ENCODE measurements around the gene RASL11A.

RASL11A gene

GRCh38 chr13:27251166-27252091 is 19.2 kb upstream of the RASL11A start, which contains the start of gene RPL21:
Gene RPL21, plus strand, starts transcription at chr13:27251558. Its CDS starts 2,219 bp downstream, at chr13:27253777.
- TF ChIP-seq CTCF (IDR thresholded peaks at IDR 0.05; ENCODE audit: low read depth, low read length): no peak
- H3K27ac ChIP-seq: peak within 1 kb of the TSS; percentile 98
- H3K27me3 ChIP-seq (ENCODE audit: insufficient read depth, low read depth, severe bottlenecking): no peaks in the 10 kb centered on the region
- H3K4me3 ChIP-seq (ENCODE audit: low read depth, low read length): peak within 1 kb of the TSS; percentile 82
- H3K9me3 ChIP-seq (ENCODE audit: severe bottlenecking): no peaks in the 10 kb centered on the region
- peaks cover 50% of the 10 kb centered on the region for H3K36me3 ChIP-seq
- peak; percentile 97 for DNase-seq

- DNase-seq: no peak
- H3K27me3 ChIP-seq (ENCODE audit: insufficient read depth, low read depth, severe bottlenecking): no peaks in the 10 kb centered on the region
- H3K27ac ChIP-seq: peak overlapping the region; percentile 98
- peaks cover 60% of the 10 kb centered on the region for H3K36me3 ChIP-seq
- no peak for TF ChIP-seq CTCF (IDR thresholded peaks at IDR 0.05; ENCODE audit: low read depth, low read length)
- H3K4me3 ChIP-seq (ENCODE audit: low read depth, low read length): peak overlapping the region; percentile 82
- H3K9me3 ChIP-seq (ENCODE audit: severe bottlenecking): no peaks in the 10 kb centered on the region
Measured at GRCh38 chr13:27252467-27252866, 18.2 kb upstream of the RASL11A start.

DNA sequence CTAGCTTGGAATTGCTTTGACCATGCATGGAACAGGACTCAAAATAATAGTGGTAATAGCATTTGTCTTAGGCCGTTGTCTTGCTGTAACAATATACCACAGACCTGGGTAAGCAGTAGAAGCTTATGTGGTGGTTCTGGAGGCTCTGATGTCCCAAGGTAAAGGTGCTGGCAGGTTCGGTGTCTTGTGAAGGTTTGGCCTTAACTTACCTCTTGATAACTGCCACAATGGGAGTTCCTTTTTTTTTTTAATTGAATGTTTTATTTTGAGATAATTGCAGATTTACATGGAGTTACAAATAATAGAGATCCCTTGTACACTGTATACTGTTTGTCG is 13.4 kb upstream of the RASL11A start:
- Histone ChIP-seq H3K27ac (no peak overlapping the region), H3K36me3 (peaks cover 96% of the 10 kb centered on the region), H3K27me3 (ENCODE audit: insufficient read depth, low read depth, severe bottlenecking) (no peaks in the 10 kb centered on the region), H3K9me3 (ENCODE audit: severe bottlenecking) (no peaks in the 10 kb centered on the region), H3K4me3 (ENCODE audit: low read depth, low read length) (no peak overlapping the region)
- no peak for DNase-seq
- TF ChIP-seq CTCF (IDR thresholded peaks at IDR 0.05; ENCODE audit: low read depth, low read length): no peak

- peaks cover 97% of the 10 kb centered on the region for H3K36me3 ChIP-seq
Measured at GRCh38 chr13:27257648-27258253, 12.9 kb upstream of the RASL11A start.

DNA sequence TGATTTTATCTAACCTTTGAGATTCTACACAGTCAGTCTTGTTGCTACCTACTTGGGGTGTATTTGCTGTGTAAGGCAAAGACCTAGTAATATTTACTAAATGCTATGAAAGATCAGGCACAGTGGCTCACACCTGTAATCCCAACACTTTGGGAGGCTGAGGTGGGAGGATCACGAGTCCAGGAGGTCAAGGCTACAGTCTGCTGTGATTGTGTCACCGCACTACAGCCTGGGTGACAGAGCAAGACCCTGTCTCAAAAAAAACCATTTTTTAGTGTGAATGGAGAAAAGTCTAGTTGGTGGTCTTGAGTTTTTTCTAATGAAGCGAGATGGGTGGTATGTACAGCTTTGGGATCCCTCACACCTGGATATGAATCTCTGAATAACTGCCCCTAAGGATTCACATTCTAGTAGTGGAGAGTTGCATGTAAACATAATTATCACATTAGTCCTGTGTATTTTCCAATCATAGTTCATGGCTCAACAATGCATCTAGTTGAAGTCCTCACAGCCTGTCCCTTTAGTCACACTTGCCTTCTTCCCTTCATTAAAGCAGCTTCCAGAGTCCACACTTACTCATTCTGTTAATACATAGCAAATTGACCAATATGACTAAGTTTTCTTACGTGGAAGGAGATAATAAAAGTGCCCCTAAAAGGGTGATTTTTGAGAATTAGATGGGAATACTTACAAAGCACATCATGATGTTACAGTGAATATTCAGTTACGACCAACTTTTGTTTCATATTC is 11.8 kb upstream of the RASL11A start:
- no peak overlapping the region for H3K27ac ChIP-seq
- H3K9me3 ChIP-seq (ENCODE audit: severe bottlenecking): no peaks in the 10 kb centered on the region
- no peak for TF ChIP-seq CTCF (IDR thresholded peaks at IDR 0.05; ENCODE audit: low read depth, low read length)
- H3K36me3 ChIP-seq: peaks cover 88% of the 10 kb centered on the region
- no peak for DNase-seq
- H3K4me3 ChIP-seq (ENCODE audit: low read depth, low read length): no peak overlapping the region
- H3K27me3 ChIP-seq (ENCODE audit: insufficient read depth, low read depth, severe bottlenecking): no peaks in the 10 kb centered on the region

More at GRCh38 chr13:27257648-27258253, 12.9 kb upstream of the RASL11A start:
- Histone ChIP-seq H3K4me3 (ENCODE audit: low read depth, low read length) (no peak overlapping the region), H3K9me3 (ENCODE audit: severe bottlenecking) (no peaks in the 10 kb centered on the region), H3K27ac (no peak overlapping the region), H3K27me3 (ENCODE audit: insufficient read depth, low read depth, severe bottlenecking) (no peaks in the 10 kb centered on the region)
- TF ChIP-seq CTCF (IDR thresholded peaks at IDR 0.05; ENCODE audit: low read depth, low read length): no peak
- DNase-seq: no peak

All from WERI-Rb-1 (cell line).